Ovary (tissue), 3 donors: Measurements from ENCODE around the gene RPE65.

ENCODE experiments used
- POLR2A ChIP-seq: fragments of 450-650 bp; IDR thresholded peaks from one replicate; pipeline ENCODE4 v1.6.1; 2017; ENCODE audit warnings: antibody characterized with exemption, mild to moderate bottlenecking, moderate library complexity
- TF ChIP-seq, protein P1 (sequence below), 3 donors: fragments of 450-650 bp in 2 of 3; fragments of 200-600 bp in 1 of 3; IDR thresholded peaks; one replicate each; pipeline versions ENCODE4 v1.5.1 to v1.8.0; 2016 to 2022; ENCODE audit warnings: antibody characterized with exemption in 3 of 3, mild to moderate bottlenecking in 1 of 3
- donor health status: DM: no; HTN: no; CAD: no.

DNA sequence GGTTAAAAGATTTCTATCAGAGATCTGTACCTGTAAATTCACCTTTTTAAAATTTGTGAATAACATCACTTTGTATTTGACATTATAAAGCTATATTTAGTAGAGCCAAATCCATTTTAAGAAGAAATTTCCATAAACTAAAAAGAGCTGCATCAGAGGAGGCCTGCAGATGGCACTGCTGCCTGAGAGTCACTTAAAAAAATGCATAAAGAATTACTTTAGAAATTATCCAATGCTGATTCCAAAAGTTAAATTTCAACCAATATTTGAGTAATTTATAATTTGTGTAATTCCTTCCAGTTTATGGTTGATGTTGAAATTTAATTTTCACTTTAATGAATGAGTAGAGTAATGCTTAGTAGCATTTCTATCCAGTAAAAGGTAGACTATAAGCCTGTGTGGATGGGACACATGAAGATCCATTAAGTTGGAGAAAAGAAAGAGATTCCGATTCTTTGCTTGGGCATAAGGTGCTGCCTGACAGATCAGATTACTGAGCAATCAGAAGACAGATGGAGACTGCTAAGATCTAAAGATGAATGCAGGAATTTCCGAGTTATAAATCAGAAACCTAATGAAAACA lies 20.7 kb upstream of the RPE65 start:
- TF ChIP-seq POLR2A = no peak
- TF ChIP-seq, protein P1, sequence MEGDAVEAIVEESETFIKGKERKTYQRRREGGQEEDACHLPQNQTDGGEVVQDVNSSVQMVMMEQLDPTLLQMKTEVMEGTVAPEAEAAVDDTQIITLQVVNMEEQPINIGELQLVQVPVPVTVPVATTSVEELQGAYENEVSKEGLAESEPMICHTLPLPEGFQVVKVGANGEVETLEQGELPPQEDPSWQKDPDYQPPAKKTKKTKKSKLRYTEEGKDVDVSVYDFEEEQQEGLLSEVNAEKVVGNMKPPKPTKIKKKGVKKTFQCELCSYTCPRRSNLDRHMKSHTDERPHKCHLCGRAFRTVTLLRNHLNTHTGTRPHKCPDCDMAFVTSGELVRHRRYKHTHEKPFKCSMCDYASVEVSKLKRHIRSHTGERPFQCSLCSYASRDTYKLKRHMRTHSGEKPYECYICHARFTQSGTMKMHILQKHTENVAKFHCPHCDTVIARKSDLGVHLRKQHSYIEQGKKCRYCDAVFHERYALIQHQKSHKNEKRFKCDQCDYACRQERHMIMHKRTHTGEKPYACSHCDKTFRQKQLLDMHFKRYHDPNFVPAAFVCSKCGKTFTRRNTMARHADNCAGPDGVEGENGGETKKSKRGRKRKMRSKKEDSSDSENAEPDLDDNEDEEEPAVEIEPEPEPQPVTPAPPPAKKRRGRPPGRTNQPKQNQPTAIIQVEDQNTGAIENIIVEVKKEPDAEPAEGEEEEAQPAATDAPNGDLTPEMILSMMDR (IDR thresholded peaks at IDR 0.05) = no peak
